ENCODE data around the gene EPN2.
A peak's percentile ranks its signal among the peaks of the same experiment; 100 is the strongest.

EPN2 gene

DNA sequence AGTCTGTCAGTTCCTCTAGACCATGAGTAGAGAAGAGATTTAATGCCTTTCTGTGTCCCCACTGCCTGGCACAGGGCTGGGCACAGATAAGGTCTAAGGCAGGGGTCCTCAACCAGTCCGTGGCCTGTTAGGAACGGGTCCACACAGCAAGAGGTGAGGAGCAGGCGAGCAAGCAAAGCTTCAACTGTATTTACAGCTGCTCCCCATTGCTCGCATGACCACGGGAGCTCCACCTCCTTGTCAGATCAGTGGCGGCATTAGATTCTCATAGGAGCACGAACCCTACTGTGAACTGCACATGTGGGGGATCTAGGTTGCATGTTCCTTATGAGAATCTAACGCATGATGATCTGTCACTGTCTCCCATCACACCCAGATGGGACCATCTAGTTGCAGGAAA is 123.6 kb downstream of the EPN2 start:
- TF ChIP-seq, protein P1, sequence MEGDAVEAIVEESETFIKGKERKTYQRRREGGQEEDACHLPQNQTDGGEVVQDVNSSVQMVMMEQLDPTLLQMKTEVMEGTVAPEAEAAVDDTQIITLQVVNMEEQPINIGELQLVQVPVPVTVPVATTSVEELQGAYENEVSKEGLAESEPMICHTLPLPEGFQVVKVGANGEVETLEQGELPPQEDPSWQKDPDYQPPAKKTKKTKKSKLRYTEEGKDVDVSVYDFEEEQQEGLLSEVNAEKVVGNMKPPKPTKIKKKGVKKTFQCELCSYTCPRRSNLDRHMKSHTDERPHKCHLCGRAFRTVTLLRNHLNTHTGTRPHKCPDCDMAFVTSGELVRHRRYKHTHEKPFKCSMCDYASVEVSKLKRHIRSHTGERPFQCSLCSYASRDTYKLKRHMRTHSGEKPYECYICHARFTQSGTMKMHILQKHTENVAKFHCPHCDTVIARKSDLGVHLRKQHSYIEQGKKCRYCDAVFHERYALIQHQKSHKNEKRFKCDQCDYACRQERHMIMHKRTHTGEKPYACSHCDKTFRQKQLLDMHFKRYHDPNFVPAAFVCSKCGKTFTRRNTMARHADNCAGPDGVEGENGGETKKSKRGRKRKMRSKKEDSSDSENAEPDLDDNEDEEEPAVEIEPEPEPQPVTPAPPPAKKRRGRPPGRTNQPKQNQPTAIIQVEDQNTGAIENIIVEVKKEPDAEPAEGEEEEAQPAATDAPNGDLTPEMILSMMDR (IDR thresholded peaks at IDR 0.05; ENCODE audit: insufficient read depth, low read length, missing control alignments), result no peak
- CTCF ChIA-PET, result interaction anchor here (3.1 to 14.4 kb wide), 2 partner anchors 18 to 86 kb away, joined by 42 to 293 read pairs; partner anchors contain the start of gene MAPK7
- POLR2A ChIA-PET, result interaction anchor here (0.7 kb wide), 1 partner anchor 17 kb away, joined by 3 read pairs; no protein-coding TSS in a partner anchor
- H3K4me3 ChIP-seq (ENCODE audit: low read depth, low read length), result no peak overlapping the region
- no peak for DNase-seq (ENCODE audit: low read depth, low spot score)

DNA sequence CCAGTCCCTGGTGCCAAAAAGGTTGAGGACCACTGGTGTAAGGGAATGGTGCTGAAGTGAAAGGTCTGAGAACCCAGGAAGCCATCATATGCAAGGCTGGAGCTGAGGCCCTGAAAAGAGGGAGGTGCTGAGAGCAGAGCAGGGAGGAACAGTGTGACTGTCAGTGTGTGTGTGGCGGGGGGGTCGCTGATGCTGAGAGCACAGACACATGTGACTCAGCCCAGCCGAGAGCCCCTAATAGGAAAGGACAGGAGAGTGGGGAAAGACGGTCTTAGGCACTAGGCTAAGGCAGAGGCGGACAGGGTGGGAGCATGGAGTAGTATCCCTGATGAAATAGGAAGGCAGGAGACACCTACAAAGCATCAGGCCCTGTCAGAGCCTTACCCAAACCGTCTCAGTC is 124.2 kb downstream of the EPN2 start:
- DNase-seq (ENCODE audit: low read depth, low spot score), result no peak
- ChIA-PET CTCF (interaction anchor here (2.5 to 14.4 kb wide), 5 partner anchors 18 to 409 kb away, joined by 11 to 293 read pairs (median 42); partner anchors contain the start of gene MAPK7), POLR2A (no interaction called here)
- TF ChIP-seq, protein P1 (IDR thresholded peaks at IDR 0.05; ENCODE audit: insufficient read depth, low read length, missing control alignments), result no peak
- H3K4me3 ChIP-seq (ENCODE audit: low read depth, low read length), result peak overlapping the region; percentile 90

DNA sequence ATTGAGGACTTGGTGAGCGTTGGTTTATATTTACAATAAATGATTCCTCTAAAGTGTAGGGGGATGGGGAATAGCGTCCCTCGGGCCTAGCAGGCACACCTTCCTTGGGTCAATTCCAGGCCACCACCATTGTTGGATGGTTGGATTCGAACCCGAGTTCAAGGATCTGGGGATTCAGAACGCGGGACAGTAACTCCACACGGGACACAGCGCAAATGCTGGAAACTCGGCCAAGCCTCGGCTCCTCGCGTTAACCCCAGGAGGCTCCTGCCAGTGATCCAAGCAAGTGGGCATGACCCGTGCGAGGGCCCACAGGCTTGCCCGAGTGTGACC is 124.7 kb downstream of the EPN2 start:
- TF ChIP-seq, protein P1 (IDR thresholded peaks at IDR 0.05; ENCODE audit: insufficient read depth, low read length, missing control alignments), result no peak
- ChIA-PET POLR2A (interaction anchor here (1.7 to 2.0 kb wide), 3 partner anchors 8 to 86 kb away, joined by 8 to 18 read pairs (median 9); partner anchors contain the start of gene MAPK7), CTCF (interaction anchor here (1.4 to 14.4 kb wide), 16 partner anchors 10 to 408 kb away, joined by 3 to 293 read pairs (median 13); partner anchors contain the start of genes MAPK7 and MFAP4)
- H3K4me3 ChIP-seq (ENCODE audit: low read depth, low read length), result peak overlapping the region; percentile 90
- DNase-seq (ENCODE audit: low read depth, low spot score), result no peak

DNA sequence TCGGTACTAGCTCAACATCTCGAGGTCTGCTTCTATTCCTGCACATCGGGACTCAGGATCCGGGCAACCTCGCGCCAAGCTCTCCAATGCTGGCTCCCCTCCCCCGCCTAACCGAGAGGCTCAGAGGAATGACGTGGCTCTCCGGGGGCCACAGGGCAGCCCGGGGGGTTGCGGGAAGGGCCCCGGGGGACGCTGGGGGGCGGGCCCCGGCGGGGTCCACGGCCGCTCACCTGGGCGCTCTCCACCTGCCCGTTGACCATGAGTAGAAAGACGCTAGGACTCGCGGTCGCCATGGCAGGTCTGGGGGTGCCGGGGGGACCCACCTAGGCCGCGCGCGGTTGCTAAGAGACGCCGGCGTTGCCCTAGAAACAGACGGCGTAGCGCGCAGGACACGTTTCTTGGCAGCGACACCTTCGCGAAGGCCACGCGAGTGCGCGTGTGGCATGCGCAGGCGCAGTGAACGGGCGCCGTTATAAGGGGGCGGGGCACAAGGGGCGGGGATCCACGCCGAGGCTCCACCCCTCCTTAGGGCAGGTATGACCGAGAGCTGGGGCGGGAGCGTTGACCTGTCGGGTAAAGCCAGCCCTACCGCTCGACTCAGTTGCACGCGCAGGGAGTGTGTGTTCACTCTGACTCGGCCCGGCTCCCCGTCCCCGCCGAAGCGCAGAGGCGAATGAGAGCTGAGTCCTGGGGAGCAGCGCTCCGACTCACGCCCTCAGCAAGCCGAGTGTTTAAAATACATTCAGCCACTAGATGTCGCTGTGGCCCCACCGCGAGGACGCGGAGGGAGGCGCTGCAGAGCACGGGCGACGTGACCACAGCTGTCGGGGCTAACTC is 125.3 kb downstream of the EPN2 start, which contains the start of gene B9D1:
Gene B9D1 (minus strand): TSS at position 447 of the 837 bp plus-strand sequence. CDS start 154 bp downstream, at position 293.
- TF ChIP-seq, protein P1 (IDR thresholded peaks at IDR 0.05; ENCODE audit: insufficient read depth, low read length, missing control alignments), result peak; percentile 93
- no peak for DNase-seq (ENCODE audit: low read depth, low spot score)
- H3K4me3 ChIP-seq (ENCODE audit: low read depth, low read length), result peak within 1 kb of the TSS; percentile 90
- CTCF ChIA-PET, result interaction anchor here (0.8 to 14.4 kb wide), 60 partner anchors 8 to 450 kb away, joined by 3 to 293 read pairs (median 6); partner anchors contain the start of genes MAPK7, MFAP4 and SLC47A1
- POLR2A ChIA-PET, result interaction anchor here (0.5 to 2.0 kb wide), 6 partner anchors 8 to 400 kb away, joined by 3 to 18 read pairs (median 6); partner anchors contain the start of gene MAPK7

DNA sequence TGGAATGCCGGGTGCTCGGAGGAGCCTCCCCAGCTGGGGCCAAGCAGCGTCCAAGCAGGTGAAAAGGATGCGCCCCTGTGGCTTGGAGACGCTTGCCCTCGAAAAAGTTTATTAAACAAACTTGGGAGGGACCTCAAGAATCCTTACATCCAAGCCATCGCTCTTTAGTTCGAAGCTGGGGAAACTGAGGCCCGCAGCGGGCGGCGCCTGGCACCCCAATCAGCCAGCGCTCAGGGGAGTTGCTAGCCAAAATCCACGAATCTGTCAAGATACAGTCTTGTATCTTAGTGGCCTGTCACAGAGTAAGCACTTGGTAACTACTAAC is 125.9 kb downstream of the EPN2 start:
- TF ChIP-seq, protein P1 (IDR thresholded peaks at IDR 0.05; ENCODE audit: insufficient read depth, low read length, missing control alignments), result no peak
- H3K4me3 ChIP-seq (ENCODE audit: low read depth, low read length), result peak overlapping the region; percentile 90
- no peak for DNase-seq (ENCODE audit: low read depth, low spot score)
- CTCF ChIA-PET, result interaction anchor here (0.6 to 14.4 kb wide), 61 partner anchors 8 to 450 kb away, joined by 3 to 293 read pairs (median 6); partner anchors contain the start of genes MAPK7, MFAP4 and SLC47A1
- POLR2A ChIA-PET, result interaction anchor here (0.9 to 2.0 kb wide), 5 partner anchors 9 to 85 kb away, joined by 3 to 18 read pairs (median 8); partner anchors contain the start of gene MAPK7

All from AG04449 (cell line).